ENCODE measurements around the gene SMIM38. TPM values are rescaled to one million over a fixed set of nuclear protein-coding genes. Genes with fewer than 3 reads are reported as not detected.

The SMIM38 gene
- total RNA-seq, 1 donor from 2014 or later = not detected

GRCh38 chr11:69194396-69194795 lies 38.7 kb downstream of the SMIM38 start:
- no peak for TF ChIP-seq CTCF (IDR thresholded peaks at IDR 0.05; ENCODE audit: insufficient read depth, low read length, poor library complexity, severe bottlenecking)
- no peak for DNase-seq (ENCODE audit: low read depth)
- Histone ChIP-seq H3K4me3 (ENCODE audit: low read depth, low read length) (no peak overlapping the region), H3K27me3 (ENCODE audit: control insufficient read depth, insufficient read depth, low read length) (peaks cover 11% of the 10 kb centered on the region), H3K36me3 (ENCODE audit: control insufficient read depth, insufficient read depth, low read length) (no peaks in the 10 kb centered on the region)

- no peak for TF ChIP-seq CTCF (IDR thresholded peaks at IDR 0.05; ENCODE audit: insufficient read depth, low read length, poor library complexity, severe bottlenecking)
- Histone ChIP-seq H3K36me3 (ENCODE audit: control insufficient read depth, insufficient read depth, low read length) (no peaks in the 10 kb centered on the region), H3K27me3 (ENCODE audit: control insufficient read depth, insufficient read depth, low read length) (peaks cover 11% of the 10 kb centered on the region), H3K4me3 (ENCODE audit: low read depth, low read length) (no peak overlapping the region)
- no peak for DNase-seq (ENCODE audit: low read depth)
These were observed 39.2 kb downstream of the SMIM38 start for GRCh38 chr11:69194956-69195355.

GRCh38 chr11:69195824-69196782 lies 40.4 kb downstream of the SMIM38 start:
- TF ChIP-seq CTCF (IDR thresholded peaks at IDR 0.05; ENCODE audit: insufficient read depth, low read length, poor library complexity, severe bottlenecking) = no peak
- no peaks in the 10 kb centered on the region for H3K36me3 ChIP-seq (ENCODE audit: control insufficient read depth, insufficient read depth, low read length)
- no peak overlapping the region for H3K4me3 ChIP-seq (ENCODE audit: low read depth, low read length)
- no peak for DNase-seq (ENCODE audit: low read depth)
- peaks cover 20% of the 10 kb centered on the region for H3K27me3 ChIP-seq (ENCODE audit: control insufficient read depth, insufficient read depth, low read length)

GRCh38 chr11:69196783-69197169 lies 41.0 kb downstream of the SMIM38 start:
- Histone ChIP-seq H3K36me3 (ENCODE audit: control insufficient read depth, insufficient read depth, low read length) (no peaks in the 10 kb centered on the region), H3K4me3 (ENCODE audit: low read depth, low read length) (no peak overlapping the region), H3K27me3 (ENCODE audit: control insufficient read depth, insufficient read depth, low read length) (peaks cover 26% of the 10 kb centered on the region)
- no peak for TF ChIP-seq CTCF (IDR thresholded peaks at IDR 0.05; ENCODE audit: insufficient read depth, low read length, poor library complexity, severe bottlenecking)
- no peak for DNase-seq (ENCODE audit: low read depth)

GRCh38 chr11:69198891-69199582 lies 43.3 kb downstream of the SMIM38 start:
- no peak for TF ChIP-seq CTCF (IDR thresholded peaks at IDR 0.05; ENCODE audit: insufficient read depth, low read length, poor library complexity, severe bottlenecking)
- no peak overlapping the region for H3K4me3 ChIP-seq (ENCODE audit: low read depth, low read length)

More at GRCh38 chr11:69198891-69199582, 43.3 kb downstream of the SMIM38 start:
- DNase-seq (ENCODE audit: low read depth) = no peak
- peaks cover 29% of the 10 kb centered on the region for H3K27me3 ChIP-seq (ENCODE audit: control insufficient read depth, insufficient read depth, low read length)
- H3K36me3 ChIP-seq (ENCODE audit: control insufficient read depth, insufficient read depth, low read length) = no peaks in the 10 kb centered on the region
